AG04449 (cell line): ENCODE data around the gene PPEF2.

Experiments used
- CTCF ChIA-PET: fragments of 350-600 bp; formaldehyde crosslinking; extraction: SDS; loops from one replicate; lab custom pipeline; 2021; ENCODE audit warnings: antibody characterized with exemption; lab: Yijun Ruan, JAX
- POLR2A ChIA-PET: fragments of 400-600, 350-600 bp; formaldehyde crosslinking; extraction: SDS; loops from one replicate; lab custom pipeline; 2020; ENCODE audit warnings: antibody characterized with exemption, inconsistent platforms; lab: Yijun Ruan, JAX
- DNase-seq: peaks from one replicate; pipeline ENCODE4 v3.0.0-alpha.2; 2010; ENCODE audit warnings: low read depth, low spot score
- H3K4me3 ChIP-seq: 2 replicates; pipeline ENCODE4 v1.5.1; 2011; ENCODE audit warnings: low read depth, mild to moderate bottlenecking, control low read depth, low read length
- CTCF ChIP-seq: IDR thresholded peaks from one replicate; pipeline ENCODE4 v1.5.1; 2011; ENCODE audit warnings: mild to moderate bottlenecking, moderate library complexity, low read length, control low read depth, inconsistent platforms; ENCODE audit not compliant: insufficient read depth; ENCODE audit errors: missing control alignments

The PPEF2 gene

GRCh38 chr4:75881476-75881875, 20.8 kb downstream of the PPEF2 start:
- ChIA-PET CTCF (interaction anchor here (5.3 kb wide), 1 partner anchor 14 kb away, joined by 32 read pairs; no protein-coding TSS in a partner anchor), POLR2A (no interaction called here)
- TF ChIP-seq CTCF, result no peak
- no peak for DNase-seq
- no peak overlapping the region for H3K4me3 ChIP-seq

- no peak for TF ChIP-seq CTCF
- ChIA-PET POLR2A (no interaction called here), CTCF (interaction anchor here (5.3 kb wide), 1 partner anchor 15 kb away, joined by 32 read pairs; no protein-coding TSS in a partner anchor)
- DNase-seq, result no peak
- no peak overlapping the region for H3K4me3 ChIP-seq
Measured at GRCh38 chr4:75880278-75880677, 22.0 kb downstream of the PPEF2 start.

GRCh38 chr4:75878246-75878756, 24.0 kb downstream of the PPEF2 start:
- TF ChIP-seq CTCF, result no peak
- no peak overlapping the region for H3K4me3 ChIP-seq
- no peak for DNase-seq
- POLR2A ChIA-PET, result no interaction called here
- CTCF ChIA-PET, result interaction anchor here (5.3 kb wide), 1 partner anchor 17 kb away, joined by 32 read pairs; no protein-coding TSS in a partner anchor

GRCh38 chr4:75876218-75876617, 26.0 kb downstream of the PPEF2 start:
- DNase-seq, result no peak

GRCh38 chr4:75869100-75869499, 33.2 kb downstream of the PPEF2 start:
- H3K4me3 ChIP-seq, result no peak overlapping the region
- DNase-seq, result no peak
- POLR2A ChIA-PET, result no interaction called here
- CTCF ChIA-PET, result interaction anchor here (1.3 to 1.4 kb wide), 3 partner anchors 24 to 46 kb away, joined by 3 to 4 read pairs (median 4); no protein-coding TSS in a partner anchor
- no peak for TF ChIP-seq CTCF

More at GRCh38 chr4:75876218-75876617, 26.0 kb downstream of the PPEF2 start:
- ChIA-PET POLR2A (no interaction called here), CTCF (interaction anchor here (1.3 to 2.5 kb wide), 2 partner anchors 20 to 28 kb away, joined by 3 to 17 read pairs; no protein-coding TSS in a partner anchor)
- no peak for TF ChIP-seq CTCF
- no peak overlapping the region for H3K4me3 ChIP-seq

- POLR2A ChIA-PET, result no interaction called here
- H3K4me3 ChIP-seq, result no peak overlapping the region
- no peak for TF ChIP-seq CTCF
- CTCF ChIA-PET, result interaction anchor here (1.1 to 1.2 kb wide), 2 partner anchors 19 to 29 kb away, joined by 4 read pairs; no protein-coding TSS in a partner anchor
- no peak for DNase-seq
Measured at GRCh38 chr4:75867130-75867529, 35.1 kb downstream of the PPEF2 start.
